Measurements from ENCODE around the gene GADL1. TPM values are rescaled to one million over a fixed set of nuclear protein-coding genes. Genes with fewer than 3 reads are reported as not detected.

GADL1 gene
- polyA plus RNA-seq, 4 donors = 0.09 TPM; not detected in 3

DNA sequence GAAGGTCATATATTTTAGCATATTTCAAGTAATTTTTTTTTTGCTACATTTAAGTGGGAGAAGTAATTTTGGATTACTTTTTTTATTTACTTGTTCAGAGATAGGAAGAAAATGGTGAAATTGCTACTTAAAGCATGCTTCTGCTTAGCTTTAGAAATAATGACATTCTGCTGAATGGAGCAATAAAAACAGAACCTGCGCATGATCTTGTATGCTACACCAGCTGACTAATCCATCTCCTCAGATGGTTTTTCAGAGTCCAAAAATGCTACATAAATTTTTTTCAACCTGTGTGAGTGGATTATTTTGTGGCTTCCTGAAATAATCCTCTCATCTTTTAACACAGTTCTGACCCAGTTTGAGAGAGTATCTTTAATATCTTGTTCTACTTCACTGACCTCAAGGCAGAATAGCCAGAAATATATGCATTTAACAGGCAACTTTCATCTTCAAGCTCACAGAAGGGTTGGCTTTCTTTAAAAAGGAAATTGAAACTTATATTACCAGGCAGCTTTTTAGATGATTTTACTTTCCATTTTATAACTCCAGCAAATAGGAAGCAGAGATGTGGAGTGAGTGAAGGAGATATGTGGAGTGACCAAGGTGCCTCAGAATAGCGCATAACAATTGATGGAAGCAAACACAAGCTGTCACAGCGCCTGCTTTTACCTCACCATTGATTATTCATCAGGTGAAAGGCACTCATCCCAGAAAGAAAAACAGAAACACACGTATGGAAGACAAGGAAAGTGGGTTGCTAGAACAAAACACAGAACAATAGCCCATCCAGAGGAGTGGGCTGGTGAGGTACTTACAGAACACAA, 151.5 kb downstream of the GADL1 start:
- H3K4me1 ChIP-seq (ENCODE audit: control insufficient read depth in 3 of 3, insufficient read depth in 2 of 3, low read depth in 1 of 3, low read length in 2 of 3) = no peaks in the 10 kb centered on the region

DNA sequence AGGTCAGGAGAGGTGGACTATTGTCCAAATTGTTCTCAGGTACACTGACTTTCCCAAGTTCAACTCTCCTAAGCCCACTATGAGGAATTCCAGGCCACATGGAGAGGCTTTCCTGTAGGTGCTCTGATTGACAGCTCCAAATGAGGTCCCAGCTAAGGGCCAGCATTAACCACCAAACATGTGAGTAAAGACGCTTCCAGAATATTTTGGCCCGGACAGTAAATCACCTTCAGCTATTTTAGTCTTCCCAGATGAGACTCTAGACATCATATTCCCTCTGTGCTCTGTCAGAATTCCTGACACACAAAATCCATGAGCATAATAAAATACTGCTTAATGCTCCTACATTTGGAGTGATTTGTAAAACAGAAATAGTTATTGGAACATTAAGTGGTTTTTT, 152.6 kb downstream of the GADL1 start:
- Histone ChIP-seq H3K4me1 (ENCODE audit: control insufficient read depth in 3 of 3, insufficient read depth in 2 of 3, low read depth in 1 of 3, low read length in 2 of 3) (no peaks in the 10 kb centered on the region), H3K9me3 (ENCODE audit: control insufficient read depth in 2 of 2, insufficient read depth in 1 of 2, low read depth in 1 of 2, low read length in 1 of 2) (no peaks in the 10 kb centered on the region), H3K27ac (ENCODE audit: low read depth in 1 of 3, low read length in 2 of 3) (no peak overlapping the region), H3K4me3 (ENCODE audit: low read depth in 1 of 3, low read length in 3 of 3) (no peak overlapping the region), H3K27me3 (ENCODE audit: control insufficient read depth in 3 of 3, insufficient read depth in 3 of 3, low read length in 3 of 3) (no peaks in the 10 kb centered on the region), H3K36me3 (ENCODE audit: control insufficient read depth in 3 of 3, insufficient read depth in 2 of 3, low read depth in 1 of 3, low read length in 3 of 3) (no peaks in the 10 kb centered on the region)
- WGBS, 3 donors = 90 to 95% (median 94%) methylated on average over 2 of the region's 2 CpGs
- FAIRE-seq (no peak), DNase-seq (no peak)

More for the DNA sequence above, 151.5 kb downstream of the GADL1 start:
- no peaks in the 10 kb centered on the region for H3K36me3 ChIP-seq (ENCODE audit: control insufficient read depth in 3 of 3, insufficient read depth in 2 of 3, low read depth in 1 of 3, low read length in 3 of 3)
- H3K4me3 ChIP-seq (ENCODE audit: low read depth in 1 of 3, low read length in 3 of 3) = no peak overlapping the region
- FAIRE-seq = no peak
- H3K27me3 ChIP-seq (ENCODE audit: control insufficient read depth in 3 of 3, insufficient read depth in 3 of 3, low read length in 3 of 3) = no peaks in the 10 kb centered on the region
- WGBS, 3 donors = 87 to 90% (median 90%) methylated on average over 4 of the region's 4 CpGs
- no peak overlapping the region for H3K27ac ChIP-seq (ENCODE audit: low read depth in 1 of 3, low read length in 2 of 3)
- DNase-seq = no peak
- H3K9me3 ChIP-seq (ENCODE audit: control insufficient read depth in 2 of 2, insufficient read depth in 1 of 2, low read depth in 1 of 2, low read length in 1 of 2) = no peaks in the 10 kb centered on the region

DNA sequence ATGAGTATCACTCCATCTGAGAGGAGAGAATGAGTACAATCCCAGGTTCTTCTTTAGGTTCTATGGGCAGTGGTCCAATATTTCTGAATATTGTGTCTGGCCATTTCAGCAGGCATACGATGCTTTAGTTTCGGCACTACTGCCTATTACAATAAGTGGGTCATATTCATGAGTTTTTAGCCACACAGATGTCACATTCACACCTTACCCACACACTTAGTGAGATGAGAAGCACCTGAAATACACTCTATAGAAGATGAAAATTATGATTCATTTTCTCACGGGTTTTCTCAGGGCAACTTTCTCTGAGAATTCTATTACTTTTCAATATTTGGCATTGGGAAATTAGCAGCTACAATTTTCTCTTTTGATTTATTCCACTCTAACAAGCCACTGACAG, 155.9 kb downstream of the GADL1 start:
- no peaks in the 10 kb centered on the region for H3K4me1 ChIP-seq (ENCODE audit: control insufficient read depth in 3 of 3, insufficient read depth in 2 of 3, low read depth in 1 of 3, low read length in 2 of 3)
- H3K9me3 ChIP-seq (ENCODE audit: control insufficient read depth in 2 of 2, insufficient read depth in 1 of 2, low read depth in 1 of 2, low read length in 1 of 2) = peaks cover 0 to 2% of the 10 kb centered on the region in 2 donors
- DNase-seq = no peak
- WGBS, 3 donors = 83 to 92% (median 87%) methylated on average over 3 of the region's 3 CpGs
- H3K4me3 ChIP-seq (ENCODE audit: low read depth in 1 of 3, low read length in 3 of 3) = no peak overlapping the region
- no peak overlapping the region for H3K27ac ChIP-seq (ENCODE audit: low read depth in 1 of 3, low read length in 2 of 3)
- no peaks in the 10 kb centered on the region for H3K36me3 ChIP-seq (ENCODE audit: control insufficient read depth in 3 of 3, insufficient read depth in 2 of 3, low read depth in 1 of 3, low read length in 3 of 3)
- no peaks in the 10 kb centered on the region for H3K27me3 ChIP-seq (ENCODE audit: control insufficient read depth in 3 of 3, insufficient read depth in 3 of 3, low read length in 3 of 3)
- no peak for FAIRE-seq

DNA sequence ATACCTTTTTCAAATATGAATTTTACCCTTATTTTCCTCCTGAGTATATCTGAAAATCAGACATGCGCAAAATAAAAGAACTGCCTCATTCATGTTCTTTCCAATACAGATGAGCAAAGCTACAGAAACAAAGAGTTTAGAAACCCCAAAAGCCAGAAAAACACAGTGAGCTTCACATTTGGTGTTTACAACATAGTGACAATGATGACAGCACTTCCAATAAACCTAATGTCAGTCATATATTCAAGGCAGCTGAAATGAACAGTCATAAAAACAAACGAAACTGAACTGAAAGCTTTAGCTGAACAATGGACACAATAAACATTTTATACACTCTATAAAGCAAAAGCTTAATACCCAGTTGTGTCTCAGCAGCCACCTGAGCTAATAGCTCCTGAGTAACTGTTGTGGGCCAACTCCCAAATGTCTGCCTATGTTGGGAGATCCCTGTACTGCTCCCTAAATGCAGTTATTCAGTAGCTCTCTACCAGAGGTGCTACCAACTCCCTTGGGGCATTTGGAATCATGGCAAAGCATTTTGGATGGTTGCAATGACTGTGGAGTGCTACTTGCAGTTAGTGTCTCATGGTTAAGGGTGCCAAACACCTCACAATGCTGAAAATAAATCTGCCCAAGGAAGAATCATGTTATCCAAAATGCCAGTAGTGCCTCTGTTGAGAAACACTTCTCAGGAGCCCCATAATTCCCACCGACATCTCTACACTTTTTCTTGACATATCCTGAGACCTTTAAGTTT, 156.5 kb downstream of the GADL1 start:
- Histone ChIP-seq H3K27ac (ENCODE audit: low read depth in 1 of 3, low read length in 2 of 3) (no peak overlapping the region), H3K27me3 (ENCODE audit: control insufficient read depth in 3 of 3, insufficient read depth in 3 of 3, low read length in 3 of 3) (no peaks in the 10 kb centered on the region), H3K4me3 (ENCODE audit: low read depth in 1 of 3, low read length in 3 of 3) (no peak overlapping the region), H3K36me3 (ENCODE audit: control insufficient read depth in 3 of 3, insufficient read depth in 2 of 3, low read depth in 1 of 3, low read length in 3 of 3) (no peaks in the 10 kb centered on the region), H3K9me3 (ENCODE audit: control insufficient read depth in 2 of 2, insufficient read depth in 1 of 2, low read depth in 1 of 2, low read length in 1 of 2) (peaks cover 0 to 2% of the 10 kb centered on the region in 2 donors), H3K4me1 (ENCODE audit: control insufficient read depth in 3 of 3, insufficient read depth in 2 of 3, low read depth in 1 of 3, low read length in 2 of 3) (no peaks in the 10 kb centered on the region)
- DNase-seq = no peak
- FAIRE-seq = no peak
- 68 to 79% (median 68%) methylated on average over 3 of the region's 3 CpGs for WGBS, 3 donors

DNA sequence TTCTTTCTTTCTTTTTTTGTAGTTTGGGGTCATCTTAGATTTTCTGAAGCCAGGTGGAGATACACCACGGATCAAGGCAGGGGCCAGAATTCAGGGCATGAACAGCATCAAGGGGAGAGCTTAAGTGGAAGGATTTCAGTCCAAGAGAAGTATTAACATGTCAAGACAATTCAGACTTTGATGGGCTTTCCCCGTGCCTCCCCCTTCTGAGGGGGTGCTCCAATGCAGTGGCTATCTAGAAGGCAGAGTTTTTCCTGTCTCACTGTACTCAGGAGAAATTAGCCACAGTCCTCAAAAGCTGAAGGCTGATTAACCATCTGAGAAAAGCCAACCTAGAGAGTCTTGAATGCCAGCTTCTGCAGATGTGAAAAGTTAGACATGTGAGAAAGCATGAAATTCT, 160.8 kb downstream of the GADL1 start:
- DNase-seq (no peak), FAIRE-seq (no peak)
- Histone ChIP-seq H3K27me3 (ENCODE audit: control insufficient read depth in 3 of 3, insufficient read depth in 3 of 3, low read length in 3 of 3) (no peaks in the 10 kb centered on the region), H3K4me3 (ENCODE audit: low read depth in 1 of 3, low read length in 3 of 3) (no peak overlapping the region), H3K4me1 (ENCODE audit: control insufficient read depth in 3 of 3, insufficient read depth in 2 of 3, low read depth in 1 of 3, low read length in 2 of 3) (no peaks in the 10 kb centered on the region), H3K27ac (ENCODE audit: low read depth in 1 of 3, low read length in 2 of 3) (no peak overlapping the region), H3K36me3 (ENCODE audit: control insufficient read depth in 3 of 3, insufficient read depth in 2 of 3, low read depth in 1 of 3, low read length in 3 of 3) (no peaks in the 10 kb centered on the region), H3K9me3 (ENCODE audit: control insufficient read depth in 2 of 2, insufficient read depth in 1 of 2, low read depth in 1 of 2, low read length in 1 of 2) (peaks cover 0 to 2% of the 10 kb centered on the region in 2 donors)
- WGBS, 3 donors = 63 to 80% (median 74%) methylated on average over 2 of the region's 2 CpGs

DNA sequence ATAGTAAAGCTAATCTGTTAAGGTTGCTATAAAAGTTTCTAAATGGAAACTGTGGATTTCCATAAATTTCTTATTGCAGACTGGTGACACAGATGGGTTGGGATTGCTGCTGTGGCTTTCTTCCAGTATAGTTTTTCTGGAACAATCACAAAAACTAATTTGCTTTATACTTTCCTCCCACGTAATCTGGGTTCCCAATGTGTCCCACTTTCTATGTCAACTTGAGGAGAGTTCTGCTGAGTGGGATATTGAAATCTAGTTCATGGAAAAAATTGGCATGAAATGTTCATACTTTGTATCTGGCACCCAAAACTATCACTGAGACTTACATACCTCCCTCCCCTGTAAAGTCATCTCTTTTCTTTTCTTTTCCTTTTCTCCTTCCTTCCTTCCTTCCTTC, 161.3 kb downstream of the GADL1 start:
- H3K36me3 ChIP-seq (ENCODE audit: control insufficient read depth in 3 of 3, insufficient read depth in 2 of 3, low read depth in 1 of 3, low read length in 3 of 3) = no peaks in the 10 kb centered on the region
- no peaks in the 10 kb centered on the region for H3K4me1 ChIP-seq (ENCODE audit: control insufficient read depth in 3 of 3, insufficient read depth in 2 of 3, low read depth in 1 of 3, low read length in 2 of 3)
- DNase-seq = no peak
- H3K27ac ChIP-seq (ENCODE audit: low read depth in 1 of 3, low read length in 2 of 3) = no peak overlapping the region
- peaks cover 0 to 2% of the 10 kb centered on the region in 2 donors for H3K9me3 ChIP-seq (ENCODE audit: control insufficient read depth in 2 of 2, insufficient read depth in 1 of 2, low read depth in 1 of 2, low read length in 1 of 2)
- no peaks in the 10 kb centered on the region for H3K27me3 ChIP-seq (ENCODE audit: control insufficient read depth in 3 of 3, insufficient read depth in 3 of 3, low read length in 3 of 3)
- H3K4me3 ChIP-seq (ENCODE audit: low read depth in 1 of 3, low read length in 3 of 3) = no peak overlapping the region
- WGBS, 3 donors = 73 to 89% (median 87%) methylated on average over 1 of the region's 1 CpG
- no peak for FAIRE-seq

DNA sequence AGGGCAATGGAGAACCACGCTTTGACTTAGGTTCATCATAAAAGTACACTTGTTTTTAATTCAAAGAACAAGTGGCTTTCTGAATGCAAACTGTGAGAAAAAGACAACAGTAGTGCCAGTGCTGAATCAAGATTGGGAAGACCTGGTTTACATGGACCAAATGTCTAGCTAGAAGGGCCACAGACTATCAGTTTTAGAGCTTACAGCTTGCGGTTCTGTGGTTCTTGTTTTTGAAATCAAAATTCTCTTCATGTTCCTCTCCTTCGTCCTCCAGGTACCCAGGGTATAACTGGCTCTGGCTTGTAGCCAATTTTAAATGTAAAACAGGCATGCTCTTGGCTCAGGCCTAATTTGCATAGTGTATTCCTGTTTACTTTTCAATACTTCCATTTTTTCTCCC, 163.5 kb downstream of the GADL1 start:
- WGBS, 3 donors = 80 to 82% (median 82%) methylated on average over 3 of the region's 3 CpGs
- DNase-seq (no peak), FAIRE-seq (no peak)
- no peaks in the 10 kb centered on the region for H3K36me3 ChIP-seq (ENCODE audit: control insufficient read depth in 3 of 3, insufficient read depth in 2 of 3, low read depth in 1 of 3, low read length in 3 of 3)
- no peak overlapping the region for H3K27ac ChIP-seq (ENCODE audit: low read depth in 1 of 3, low read length in 2 of 3)
- no peaks in the 10 kb centered on the region for H3K4me1 ChIP-seq (ENCODE audit: control insufficient read depth in 3 of 3, insufficient read depth in 2 of 3, low read depth in 1 of 3, low read length in 2 of 3)
- H3K9me3 ChIP-seq (ENCODE audit: control insufficient read depth in 2 of 2, insufficient read depth in 1 of 2, low read depth in 1 of 2, low read length in 1 of 2) = peaks cover 0 to 2% of the 10 kb centered on the region in 2 donors
- H3K27me3 ChIP-seq (ENCODE audit: control insufficient read depth in 3 of 3, insufficient read depth in 3 of 3, low read length in 3 of 3) = no peaks in the 10 kb centered on the region
- H3K4me3 ChIP-seq (ENCODE audit: low read depth in 1 of 3, low read length in 3 of 3) = no peak overlapping the region

DNA sequence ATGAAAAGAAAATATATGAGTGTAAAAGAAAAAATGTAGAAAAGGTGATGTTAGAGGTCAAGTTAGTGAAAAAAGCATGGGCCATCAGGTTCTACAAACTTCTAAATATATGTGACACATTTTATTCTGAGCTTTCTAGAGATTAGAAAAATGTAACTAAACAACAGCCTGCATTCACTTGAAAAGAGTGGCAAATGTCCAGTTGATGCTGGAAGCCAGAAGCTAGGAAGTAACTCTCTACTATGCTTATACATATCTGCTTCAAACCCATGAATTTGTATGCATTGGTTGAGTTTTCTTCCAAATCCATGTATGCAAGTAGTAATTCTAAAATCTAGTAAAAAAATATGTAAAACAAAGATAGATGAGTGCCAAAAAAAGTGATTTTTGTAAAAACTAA, 164.5 kb downstream of the GADL1 start:
- no peak for DNase-seq
- FAIRE-seq = no peak
- H3K27me3 ChIP-seq (ENCODE audit: control insufficient read depth in 3 of 3, insufficient read depth in 3 of 3, low read length in 3 of 3) = no peaks in the 10 kb centered on the region

More for the DNA sequence above, 164.5 kb downstream of the GADL1 start:
- Histone ChIP-seq H3K36me3 (ENCODE audit: control insufficient read depth in 3 of 3, insufficient read depth in 2 of 3, low read depth in 1 of 3, low read length in 3 of 3) (no peaks in the 10 kb centered on the region), H3K4me1 (ENCODE audit: control insufficient read depth in 3 of 3, insufficient read depth in 2 of 3, low read depth in 1 of 3, low read length in 2 of 3) (no peaks in the 10 kb centered on the region), H3K9me3 (ENCODE audit: control insufficient read depth in 2 of 2, insufficient read depth in 1 of 2, low read depth in 1 of 2, low read length in 1 of 2) (no peaks in the 10 kb centered on the region), H3K4me3 (ENCODE audit: low read depth in 1 of 3, low read length in 3 of 3) (no peak overlapping the region), H3K27ac (ENCODE audit: low read depth in 1 of 3, low read length in 2 of 3) (no peak overlapping the region)
